Right ventricle myocardium superior (tissue), 1 donor: ENCODE measurements around the gene CARF. TPM values are rescaled to one million over a fixed set of nuclear protein-coding genes. Genes with fewer than 3 reads are reported as not detected.

Source experiments
- ATAC-seq: fragments of 200-7000 bp; cut with Tn5 transposase; one replicate; pipeline ENCODE4 v1.9.1; 2020; ENCODE audit warnings: mild to moderate bottlenecking; ENCODE audit not compliant: poor library complexity
- DNase-seq: peaks from one replicate; pipeline ENCODE4 v3.0.0-alpha.2; 2020
- intact Hi-C: fragments of 100-400 bp; cut with DNase I; formaldehyde crosslinking; loops from one replicate; pipeline ENCODE4 v1.11.2; 2022
- total RNA-seq: library from RNA; stranded (reverse); fragmentation: NEBNext Ultra II Directional; extraction: Animal tissue kit (Norgen Biotek cat#: 25700); gene quantifications from one replicate; pipeline ENCODE4 v1.2.1, GENCODE V29; 2021
- donor health status: DM: no; HTN: yes; CAD: no; lungs with severe emphysema.

Gene CARF
- total RNA-seq, 1 donor from 2014 or later: 5.9 TPM

- intact Hi-C loops: no loop called here
- DNase-seq (no peak), ATAC-seq (no peak)
Observed at GRCh38 chr2:203002054-203002821, 90.2 kb downstream of the CARF start.

- DNase-seq (no peak), ATAC-seq (no peak)
- intact Hi-C loops: no loop called here
Observed at GRCh38 chr2:203003716-203004115, 91.6 kb downstream of the CARF start.

GRCh38 chr2:203014456-203015199 is 102.6 kb downstream of the CARF start, which contains the start of gene NBEAL1:
NBEAL1 (plus strand) TSS chr2:203014875; CDS start chr2:203016385, 1,510 bp downstream.
- DNase-seq (peak; percentile 99), ATAC-seq (peak; percentile 99)
- intact Hi-C loops: no loop called here

DNA sequence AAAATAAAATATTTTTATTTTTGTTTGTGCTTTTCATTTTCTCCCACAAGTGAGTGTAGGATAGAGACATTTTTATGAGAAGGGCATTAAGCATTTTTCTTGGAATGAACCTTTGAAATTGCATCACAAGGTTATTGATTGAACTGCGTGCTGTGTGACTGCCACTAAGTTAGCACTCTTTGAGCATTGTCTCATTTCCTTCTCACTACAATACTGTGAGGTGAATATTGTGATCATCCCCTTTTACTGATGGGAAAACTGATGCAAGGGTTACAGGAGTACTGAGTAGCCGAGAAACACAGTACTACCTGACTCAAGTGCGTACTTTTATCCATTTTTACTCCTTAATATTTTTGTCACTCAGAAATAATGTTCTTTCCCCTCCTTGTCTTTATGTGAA is 104.6 kb downstream of the CARF start:
- intact Hi-C loops: no loop called here
- DNase-seq (no peak), ATAC-seq (no peak)

- ATAC-seq: no peak
- no peak for DNase-seq
- intact Hi-C loops: no loop called here
Observed at GRCh38 chr2:203018181-203018580, 106.1 kb downstream of the CARF start.

DNA sequence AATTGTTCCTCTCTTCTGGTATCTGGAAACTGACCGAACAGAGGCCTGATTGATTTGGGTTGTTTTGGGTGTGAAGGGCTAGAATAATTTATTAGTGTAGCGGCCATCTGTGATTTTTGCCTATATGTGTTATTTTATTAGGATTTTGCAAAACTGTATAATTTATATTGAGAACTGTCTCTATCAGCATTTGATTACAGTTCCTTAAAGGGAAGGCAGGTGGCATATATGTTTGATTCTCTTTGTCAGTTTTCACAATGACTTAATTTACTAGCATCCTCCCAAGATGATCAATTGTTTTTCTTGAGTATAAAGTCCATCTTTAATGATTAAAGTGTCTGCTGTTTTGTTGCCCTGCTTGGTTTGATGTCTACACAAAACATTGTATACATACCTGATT is 107.1 kb downstream of the CARF start:
- ATAC-seq: no peak
- intact Hi-C loops: no loop called here
- DNase-seq: no peak

- intact Hi-C loops: no loop called here
- peak; percentile 41 for ATAC-seq
- DNase-seq: no peak
Observed at GRCh38 chr2:203021991-203022390, 109.9 kb downstream of the CARF start.

GRCh38 chr2:203022751-203023150 is 110.7 kb downstream of the CARF start:
- intact Hi-C loops: no loop called here
- ATAC-seq (peak; percentile 61), DNase-seq (no peak)

DNA sequence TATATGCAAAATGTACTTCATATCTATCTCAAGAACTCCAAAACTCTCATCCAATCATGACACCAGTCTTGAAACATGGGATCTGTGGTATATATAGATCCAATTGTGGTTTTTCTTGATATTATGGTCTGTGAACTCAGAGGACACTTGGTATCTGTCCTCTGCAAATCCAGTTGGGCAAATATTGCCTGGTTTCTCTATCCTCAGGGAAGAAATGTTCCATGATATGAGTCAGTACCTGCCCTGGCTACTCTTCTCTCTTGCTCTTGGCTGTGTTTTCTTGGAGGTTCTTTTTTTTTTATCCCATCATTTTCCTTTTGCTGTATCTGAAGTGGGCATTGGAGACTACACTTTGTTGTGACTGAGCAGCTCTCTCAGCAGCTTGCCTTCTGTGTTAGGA is 113.5 kb downstream of the CARF start:
- no peak for DNase-seq
- intact Hi-C loops: no loop called here
- ATAC-seq: no peak

DNA sequence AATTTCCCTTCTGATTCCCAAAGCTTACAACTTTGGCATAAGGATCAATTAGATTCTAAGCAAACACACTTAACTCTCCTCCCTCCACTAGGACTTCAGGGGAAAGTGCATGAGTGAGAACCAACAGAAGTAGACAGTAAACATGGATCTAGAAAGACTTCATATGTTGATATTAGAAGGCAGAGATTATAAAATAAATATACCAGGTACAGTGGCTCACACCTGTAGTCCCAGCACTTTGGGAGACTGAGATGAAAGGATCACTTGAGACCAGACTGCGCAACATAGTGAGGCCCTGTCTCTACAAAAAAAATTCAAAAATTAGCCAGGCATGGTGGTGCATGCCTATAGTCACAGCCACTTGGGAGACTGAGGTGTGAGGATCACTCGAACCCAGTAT is 118.5 kb downstream of the CARF start:
- no peak for ATAC-seq
- no peak for DNase-seq
- intact Hi-C loops: no loop called here

DNA sequence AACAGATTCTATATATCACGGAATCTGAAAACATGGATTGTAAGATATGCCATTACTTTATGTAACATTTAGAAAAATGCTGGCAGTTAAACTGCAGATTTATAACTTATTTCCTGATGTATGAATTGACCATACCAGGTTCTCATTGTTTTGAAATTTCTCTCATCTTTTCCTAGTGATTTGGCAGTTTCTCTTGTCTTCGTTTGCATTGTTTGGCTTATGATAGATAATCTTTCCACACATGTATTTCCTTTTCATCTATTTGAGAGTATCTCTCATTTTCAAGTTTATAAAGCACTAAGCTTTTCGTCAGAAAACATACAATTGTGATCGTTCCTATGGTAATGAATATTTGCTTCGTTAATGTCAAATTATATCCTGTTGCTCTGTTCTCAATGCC is 118.9 kb downstream of the CARF start:
- no peak for ATAC-seq
- no peak for DNase-seq
- intact Hi-C loops: no loop called here

DNA sequence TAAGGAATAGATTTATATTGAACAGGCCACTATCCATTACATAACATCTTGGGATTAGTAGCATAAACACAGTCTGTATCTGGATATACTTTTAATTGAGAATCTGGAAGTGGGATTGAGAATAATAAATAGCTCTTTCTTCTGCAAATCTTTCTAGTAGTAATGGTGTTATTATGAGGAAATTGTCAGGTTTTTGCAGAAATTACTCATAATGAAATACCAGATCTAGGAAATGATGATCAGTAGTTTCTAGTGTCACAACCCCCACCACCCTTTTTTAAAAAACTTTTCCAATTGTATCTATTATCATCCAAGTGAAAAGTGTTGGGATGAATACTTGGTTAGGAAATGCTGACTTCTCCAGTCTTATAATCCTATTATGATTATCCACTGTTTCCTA is 121.3 kb downstream of the CARF start:
- ATAC-seq (no peak), DNase-seq (no peak)
- intact Hi-C loops: no loop called here

DNA sequence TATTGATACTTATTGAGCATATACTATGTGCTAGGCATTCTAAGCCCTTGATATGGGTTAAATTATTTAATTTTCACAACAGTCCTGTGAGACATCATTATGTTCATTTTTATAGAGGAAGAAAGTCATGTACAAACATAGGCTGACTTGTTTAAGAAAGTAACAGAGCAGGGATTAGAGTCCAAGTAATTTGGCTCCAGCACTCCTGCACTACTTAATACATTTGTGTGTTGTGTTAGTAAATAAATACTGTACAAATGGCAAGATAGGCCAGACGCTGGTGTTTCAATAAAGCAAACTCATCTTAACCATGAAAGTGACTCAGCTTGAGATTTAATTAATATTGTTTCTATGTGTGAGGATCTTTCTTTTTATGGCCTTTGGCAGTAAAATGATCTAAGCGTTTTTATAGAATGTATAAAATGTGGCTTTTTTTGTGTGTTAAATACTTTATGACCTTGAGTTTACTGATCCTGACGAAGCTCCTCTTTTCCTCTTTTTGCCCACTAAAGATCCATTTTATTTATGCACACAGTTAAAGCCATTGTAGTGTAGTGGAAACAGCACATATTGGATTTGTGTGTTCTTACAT is 123.9 kb downstream of the CARF start:
- ATAC-seq (no peak), DNase-seq (no peak)
- intact Hi-C loops: no loop called here

Other genes with a start within 250 kb of the CARF start
- 5.1 TPM for gene ICA1L, start 40.5 kb upstream of the CARF start, total RNA-seq
- gene WDR12, start 602 bp upstream of the CARF start, total RNA-seq: 51.1 TPM
- gene NBEAL1, start 102.6 kb downstream of the CARF start, total RNA-seq: 16.2 TPM